HepG2 (cell line): ENCODE data around the gene INF2. TPM values are rescaled to one million over a fixed set of nuclear protein-coding genes. Genes with fewer than 3 reads are reported as not detected.

Experiments
- ATAC-seq: fragments of 200-7000 bp; cut with Tn5 transposase; 3 replicates; pipeline ENCODE4 v1.9.1; 2020; ENCODE audit warnings: mild to moderate bottlenecking, moderate library complexity
- BruUV-seq: library from RNA; stranded (reverse); fragments of 400-500 nt; replicated peaks from 2 replicates; lab custom pipeline; 2021; lab: Mats Ljungman, UMichigan
- CTCF ChIA-PET: fragments of 300-600 bp; formaldehyde crosslinking; extraction: SDS; loops from one replicate; lab custom pipeline; 2021; ENCODE audit warnings: low total read pairs, inconsistent platforms, low intra/inter-chr PET ratio; lab: Yijun Ruan, JAX
- POLR2A ChIA-PET: fragments of 350-600 bp; sonication (Branson Sonifier 250); formaldehyde crosslinking; loops from one replicate; lab custom pipeline; 2020; ENCODE audit warnings: antibody characterized with exemption, inconsistent platforms; lab: Yijun Ruan, JAX
- DNase-seq: peaks from one replicate; pipeline ENCODE4 v3.0.0-alpha.2; 2015; ENCODE audit warnings: low spot score
- FAIRE-seq: peaks from 3 replicates; lab custom pipeline; 2011; peaks lifted over from hg19 to GRCh38; lab: Jason Lieb, UNC
- H2AFZ ChIP-seq: one replicate; pipeline ENCODE4 v1.6.1; 2011; ENCODE audit warnings: low read length, inconsistent platforms
- H3K27ac ChIP-seq: fragments of 300-600 bp; 3 replicates; pipeline ENCODE4 v1.8.0; 2011; ENCODE audit warnings: mixed run types, mild to moderate bottlenecking, mixed read lengths, low read length, inconsistent platforms; ENCODE audit not compliant: insufficient read depth; ENCODE audit errors: extremely low read length
- H3K27me3 ChIP-seq, 2 experiments: fragments of 200-600 bp in 1 of 2; 2 replicates in 1 of 2; 3 replicates in 1 of 2; pipeline versions ENCODE4 v1.6.0 to v1.8.0; 2011; ENCODE audit warnings: low read length in 2 of 2, mild to moderate bottlenecking in 2 of 2, moderate library complexity in 2 of 2, inconsistent platforms in 1 of 2; ENCODE audit not compliant: insufficient read depth in 2 of 2, control insufficient read depth in 1 of 2
- H3K36me3 ChIP-seq, 2 experiments: fragments of 200-600 bp in 1 of 2; replicated peaks in 1 of 2; 2 replicates in 1 of 2; 3 replicates in 1 of 2; pipeline versions ENCODE4 v1.5.1 to v1.8.0; 2011; ENCODE audit warnings: low read length in 2 of 2, inconsistent platforms in 1 of 2; ENCODE audit not compliant: insufficient read depth in 2 of 2, control insufficient read depth in 1 of 2
- H3K4me1 ChIP-seq: 2 replicates; pipeline ENCODE4 v1.5.1; 2012; ENCODE audit warnings: low read length, inconsistent platforms; ENCODE audit not compliant: insufficient read depth
- H3K4me2 ChIP-seq: 2 replicates; pipeline ENCODE4 v1.6.0; 2011; ENCODE audit warnings: low read depth, low read length, inconsistent platforms
- H3K4me3 ChIP-seq, 3 experiments: fragments of 200-600 bp in 1 of 3; sonication (generic), shearing (Covaris generic) in 1 of 3; replicated peaks in 1 of 3; 2 replicates each; pipeline ENCODE4 v1.5.1; 2011 to 2016; ENCODE audit warnings: low read length in 3 of 3, inconsistent platforms in 2 of 3, low read depth in 2 of 3, mild to moderate bottlenecking in 2 of 3, control low read depth in 1 of 3, mixed read lengths in 1 of 3; ENCODE audit not compliant: insufficient read depth in 1 of 3
- H3K79me2 ChIP-seq: one replicate; pipeline ENCODE4 v1.6.1; 2011; ENCODE audit warnings: low read length, inconsistent platforms; ENCODE audit not compliant: insufficient read depth
- H3K9ac ChIP-seq: 2 replicates; pipeline ENCODE4 v1.6.0; 2011; ENCODE audit warnings: mild to moderate bottlenecking, low read depth, low read length, inconsistent platforms; ENCODE audit not compliant: insufficient read depth
- H3K9me3 ChIP-seq: 2 replicates; pipeline ENCODE4 v1.5.1; 2012; ENCODE audit warnings: mild to moderate bottlenecking, low read length
- H4K20me1 ChIP-seq: 2 replicates; pipeline ENCODE4 v1.6.0; 2011; ENCODE audit warnings: inconsistent platforms, mild to moderate bottlenecking, low read length, moderate library complexity; ENCODE audit not compliant: insufficient read depth
- AGO1 ChIP-seq: fragments of 200-400 bp; formaldehyde crosslinking; IDR thresholded peaks from 2 replicates; pipeline ENCODE4 v1.6.1; 2017; ENCODE audit warnings: mild to moderate bottlenecking, low read depth, low read length, moderate library complexity; ENCODE audit not compliant: poor library complexity, severe bottlenecking
- AGO2 ChIP-seq: fragments of 200-400 bp; formaldehyde crosslinking; optimal IDR thresholded peaks from 2 replicates; pipeline ENCODE3; 2017; ENCODE audit warnings: mild to moderate bottlenecking, low read depth, low read length, moderate library complexity
- CREM ChIP-seq, 2 experiments: sonication (generic) in 1 of 2; formaldehyde crosslinking in 1 of 2; IDR thresholded peaks; 2 replicates each; pipeline versions ENCODE4 v1.4.0 to v1.6.1; 2016 to 2020; ENCODE audit warnings: antibody characterized with exemption in 1 of 2, mild to moderate bottlenecking in 1 of 2, missing genetic modification reagents in 1 of 2
- CSRNP1 ChIP-seq: sonication (generic); formaldehyde crosslinking; IDR thresholded peaks from 2 replicates; pipeline ENCODE4 v1.8.1; 2023; ENCODE audit warnings: mild to moderate bottlenecking, missing genetic modification reagents
- FOXJ3 ChIP-seq: sonication (generic); formaldehyde crosslinking; IDR thresholded peaks from 2 replicates; pipeline ENCODE4 v1.4.0; 2020; ENCODE audit warnings: missing genetic modification reagents, mild to moderate bottlenecking, borderline replicate concordance
- GZF1 ChIP-seq: sonication (generic); formaldehyde crosslinking; IDR thresholded peaks from 2 replicates; pipeline ENCODE4 v1.5.1; 2020; ENCODE audit warnings: mild to moderate bottlenecking, missing genetic modification reagents
- IKZF4 ChIP-seq: sonication (generic); formaldehyde crosslinking; IDR thresholded peaks from 2 replicates; pipeline ENCODE4 v1.5.1; 2020; ENCODE audit warnings: borderline replicate concordance, mild to moderate bottlenecking, low read depth, missing genetic modification reagents; ENCODE audit errors: not compliant biosample characterization
- MZF1 ChIP-seq: sonication (generic); formaldehyde crosslinking; IDR thresholded peaks from 2 replicates; pipeline ENCODE4 v1.8.1; 2023; ENCODE audit warnings: mild to moderate bottlenecking, missing genetic modification reagents, borderline replicate concordance
- NCOA1 ChIP-seq: sonication (generic); formaldehyde crosslinking; IDR thresholded peaks from 2 replicates; pipeline ENCODE4 v1.9.0; 2021; ENCODE audit warnings: missing genetic modification reagents
- ZBTB3 ChIP-seq: sonication (generic); formaldehyde crosslinking; IDR thresholded peaks from 2 replicates; pipeline ENCODE4 v1.4.0; 2020; ENCODE audit warnings: low read depth, mild to moderate bottlenecking, moderate library complexity, missing genetic modification reagents, borderline replicate concordance
- ZBTB7B ChIP-seq: sonication (generic); formaldehyde crosslinking; IDR thresholded peaks from 2 replicates; pipeline ENCODE4 v1.4.0; 2020; ENCODE audit warnings: missing genetic modification reagents
- ZNF230 ChIP-seq: sonication (generic); formaldehyde crosslinking; IDR thresholded peaks from 2 replicates; pipeline ENCODE4 v1.4.0; 2020; ENCODE audit warnings: mild to moderate bottlenecking, missing genetic modification reagents
- ZNF331 ChIP-seq: sonication (generic); formaldehyde crosslinking; IDR thresholded peaks from 2 replicates; pipeline ENCODE4 v1.4.0; 2020; ENCODE audit warnings: missing genetic modification reagents
- ZNF580 ChIP-seq: IDR thresholded peaks from 2 replicates; pipeline ENCODE4 v1.6.1; 2016; ENCODE audit warnings: low read depth, borderline replicate concordance
- ZSCAN5A ChIP-seq: sonication (generic); formaldehyde crosslinking; IDR thresholded peaks from 2 replicates; pipeline ENCODE4 v1.8.0; 2022; ENCODE audit warnings: mild to moderate bottlenecking, missing genetic modification reagents, borderline replicate concordance
- WGBS: methylation state at CpG from one replicate; pipeline ENCODE4 v1.1.6; 2017; ENCODE audit warnings: low lambda C conversion rate; 5-methylcytosine and 5-hydroxymethylcytosine counted together
- in situ Hi-C: cut with HindIII; loops from 2 replicates; pipeline ENCODE4 v1.10.0; 2017; ENCODE audit warnings: low pct_unique_long_range_greater_than_20kb; ENCODE audit not compliant: extremely low pct_ligation_motif_present
- intact Hi-C: fragments of 100-400 bp; cut with micrococcal nuclease; formaldehyde crosslinking; loops from one replicate; pipeline ENCODE4 v1.10.0; 2022; ENCODE audit not compliant: unreplicated experiment
- polyA plus RNA-seq, 8 experiments: library from polyadenylated mRNA; depleted of rRNA in 3 of 8; stranded (reverse) in 7 of 8; unstranded in 1 of 8; fragments of >200 nt; fragmentation: Illumina TruSeq in 4 of 8; extraction: Trizol in 4 of 8; gene quantifications; 2 replicates each; pipeline versions ENCODE4 v1.2.1 to v1.2.3, GENCODE V29; 2011 to 2016; ENCODE audit warnings: low read depth in 4 of 8, missing spikeins in 1 of 8, mixed read lengths in 1 of 8; ENCODE audit not compliant: insufficient read depth in 1 of 8
- total RNA-seq, 5 experiments: library from RNA; depleted of rRNA; stranded (reverse); fragments of >200 nt; fragmentation: Illumina TruSeq; extraction: Trizol; gene quantifications; 2 replicates each; pipeline ENCODE4 v1.2.3, GENCODE V29; 2016; ENCODE audit warnings: low read depth in 1 of 5

Gene INF2
- total and polyA plus RNA-seq, 2 of the 13 experiments (the other 11 are each of a cell fraction or from before 2014, with no cell fraction given): 16.4 to 26.4 TPM

GRCh38 chr14:104698688-104699425 is 9.4 kb downstream of the INF2 start:
- intact Hi-C loops: no loop called here
- ATAC-seq (no peak), DNase-seq (no peak), FAIRE-seq (no peak)
- BruUV-seq: no TSS peak
- Histone ChIP-seq H3K4me3 (no peak overlapping the region), H3K9ac (no peak overlapping the region), H3K9me3 (no peaks in the 10 kb centered on the region), H3K27ac (no peak overlapping the region), H3K27me3 (no peaks in the 10 kb centered on the region), H3K79me2 (no peaks in the 10 kb centered on the region), H3K4me2 (no peak overlapping the region), H4K20me1 (peaks cover 9% of the 10 kb centered on the region; the same call in 1 of the 2 replicates), H3K4me1 (no peaks in the 10 kb centered on the region), H2AFZ (no peak overlapping the region), H3K36me3 (peaks cover 16 to 19% of the 10 kb centered on the region in 2 experiments)
- POLR2A ChIA-PET: no interaction called here
- in situ Hi-C loops: no loop called here
- CTCF ChIA-PET: no interaction called here
- TF ChIP-seq AGO1: peak; percentile 18
- no peak for TF ChIP-seq ZBTB3 (CRISPR knock-in tag)
- peak; percentile 61 for TF ChIP-seq AGO2
- no peak for TF ChIP-seq ZNF580
- TF ChIP-seq ZSCAN5A (CRISPR knock-in tag): no peak
- WGBS: 100% methylated on average over 7 of the region's 24 CpGs

GRCh38 chr14:104699426-104699748 is 10.0 kb downstream of the INF2 start:
- H4K20me1 ChIP-seq: peaks cover 9% of the 10 kb centered on the region; the same call in 1 of the 2 replicates
- in situ Hi-C loops: no loop called here
- no peak overlapping the region for H3K27ac ChIP-seq
- ChIA-PET CTCF (no interaction called here), POLR2A (no interaction called here)
- no peaks in the 10 kb centered on the region for H3K4me1 ChIP-seq
- H3K36me3 ChIP-seq: peaks cover 19 to 22% of the 10 kb centered on the region in 2 experiments
- intact Hi-C loops: no loop called here
- H2AFZ ChIP-seq: no peak overlapping the region
- no peak for FAIRE-seq
- H3K27me3 ChIP-seq: no peaks in the 10 kb centered on the region
- no peak overlapping the region for H3K9ac ChIP-seq
- BruUV-seq: no TSS peak
- no peak for DNase-seq
- ATAC-seq: no peak
- 98% methylated on average over 6 of the region's 12 CpGs for WGBS
- H3K79me2 ChIP-seq: no peaks in the 10 kb centered on the region
- H3K4me3 ChIP-seq: no peak overlapping the region
- no peaks in the 10 kb centered on the region for H3K9me3 ChIP-seq
- H3K4me2 ChIP-seq: no peak overlapping the region
- TF ChIP-seq GZF1 (CRISPR knock-in tag): no peak
- no peak for TF ChIP-seq IKZF4 (CRISPR knock-in tag)
- TF ChIP-seq ZBTB7B (CRISPR knock-in tag): no peak
- no peak for TF ChIP-seq ZNF230 (CRISPR knock-in tag)
- TF ChIP-seq FOXJ3 (CRISPR knock-in tag): no peak
- TF ChIP-seq NCOA1 (CRISPR knock-in tag): no peak
- TF ChIP-seq CREM (IDR thresholded peaks at IDR 0.05): no peak
- no peak for TF ChIP-seq CREM (CRISPR knock-in tag; IDR thresholded peaks at IDR 0.05)
- TF ChIP-seq MZF1: no peak
- TF ChIP-seq CSRNP1 (CRISPR knock-in tag): no peak
- TF ChIP-seq ZNF331 (CRISPR knock-in tag): no peak
